NOMO-1 (cell line): ENCODE results near the gene RTL5.
"Not testable (repeated sequence)": the region's sequence is repeated elsewhere in the genome, so short reads cannot be mapped to it uniquely, and the experiment has no call there.

Experiments used
- DNase-seq, 2 experiments: peaks; one replicate each; lab custom pipeline; 2025; ENCODE audit not compliant: unreplicated experiment in 2 of 2; lab: John Stamatoyannopoulos, UW

The RTL5 gene

GRCh38 chrX:72131317-72132294 is at the start of gene RTL5:
TSS of gene RTL5 (minus strand) at chrX:72131915.
- no peak for DNase-seq

- DNase-seq: no peak
Observed at GRCh38 chrX:72180539-72180938, 48.8 kb upstream of the RTL5 start.

- DNase-seq: no peak
Observed at GRCh38 chrX:72176981-72177380, 45.3 kb upstream of the RTL5 start.

- not testable (repeated sequence) for DNase-seq
Observed at GRCh38 chrX:72176289-72176688, 44.6 kb upstream of the RTL5 start.

GRCh38 chrX:72169008-72169728 is 37.5 kb upstream of the RTL5 start:
- no peak for DNase-seq

GRCh38 chrX:72165551-72165950 is 33.8 kb upstream of the RTL5 start:
- DNase-seq: no peak

- no peak for DNase-seq
Observed at GRCh38 chrX:72159769-72160168, 28.1 kb upstream of the RTL5 start.

- no peak for DNase-seq
Observed at GRCh38 chrX:72158773-72159172, 27.1 kb upstream of the RTL5 start.

GRCh38 chrX:72146527-72146926 is 14.8 kb upstream of the RTL5 start:
- no peak for DNase-seq

GRCh38 chrX:72145181-72145580 is 13.5 kb upstream of the RTL5 start:
- no peak for DNase-seq

- DNase-seq: no peak
Observed at GRCh38 chrX:72143609-72143907, 11.8 kb upstream of the RTL5 start.

- DNase-seq: no peak
Observed at GRCh38 chrX:72142794-72143608, 11.3 kb upstream of the RTL5 start.

GRCh38 chrX:72142094-72142793 is 10.5 kb upstream of the RTL5 start:
- peak in 1 of 2 experiments; percentile 13 for DNase-seq

GRCh38 chrX:72141372-72142004 is 9.8 kb upstream of the RTL5 start:
- no peak for DNase-seq

- no peak for DNase-seq
Observed at GRCh38 chrX:72139538-72139937, 7.8 kb upstream of the RTL5 start.

- no peak for DNase-seq
Observed at GRCh38 chrX:72137846-72138495, 6.3 kb upstream of the RTL5 start.

GRCh38 chrX:72133851-72134546 is 2.3 kb upstream of the RTL5 start:
- DNase-seq: no peak

- no peak for DNase-seq
Observed at GRCh38 chrX:72132456-72132855, 741 bp upstream of the RTL5 start.

GRCh38 chrX:72130762-72131250 is 909 bp downstream of the RTL5 start:
- DNase-seq: no peak
